ENCODE measurements around the gene TMEM181.
"Not testable (repeated sequence)": the region's sequence is repeated elsewhere in the genome, so short reads cannot be mapped to it uniquely, and the experiment has no call there.

Gene TMEM181

GRCh38 chr6:158674342-158675131 is 114.6 kb downstream of the TMEM181 start:
- TF ChIP-seq CTCF (IDR thresholded peaks at IDR 0.05; ENCODE audit: control insufficient read depth, extremely low read depth, insufficient read depth): no peak
- DNase-seq (ENCODE audit: low read depth): no peak
- no peak overlapping the region for H3K4me3 ChIP-seq (ENCODE audit: low read depth, low read length)

GRCh38 chr6:158677094-158677493 is 117.2 kb downstream of the TMEM181 start:
- not testable (repeated sequence) for H3K4me3 ChIP-seq (ENCODE audit: low read depth, low read length); DNase-seq (ENCODE audit: low read depth)

GRCh38 chr6:158677906-158678578 is 118.2 kb downstream of the TMEM181 start:
- H3K4me3 ChIP-seq (ENCODE audit: low read depth, low read length): no peak overlapping the region
- no peak for DNase-seq (ENCODE audit: low read depth)
- TF ChIP-seq CTCF (IDR thresholded peaks at IDR 0.05; ENCODE audit: control insufficient read depth, extremely low read depth, insufficient read depth): no peak

- DNase-seq (ENCODE audit: low read depth): no peak
- no peak for TF ChIP-seq CTCF (IDR thresholded peaks at IDR 0.05; ENCODE audit: control insufficient read depth, extremely low read depth, insufficient read depth)
- no peak overlapping the region for H3K4me3 ChIP-seq (ENCODE audit: low read depth, low read length)
Observed at GRCh38 chr6:158680015-158680414, 120.1 kb downstream of the TMEM181 start.

GRCh38 chr6:158680481-158680880 is 120.6 kb downstream of the TMEM181 start:
- TF ChIP-seq CTCF (IDR thresholded peaks at IDR 0.05; ENCODE audit: control insufficient read depth, extremely low read depth, insufficient read depth): no peak
- no peak for DNase-seq (ENCODE audit: low read depth)
- no peak overlapping the region for H3K4me3 ChIP-seq (ENCODE audit: low read depth, low read length)

- no peak for TF ChIP-seq CTCF (IDR thresholded peaks at IDR 0.05; ENCODE audit: control insufficient read depth, extremely low read depth, insufficient read depth)
- no peak for DNase-seq (ENCODE audit: low read depth)
- no peak overlapping the region for H3K4me3 ChIP-seq (ENCODE audit: low read depth, low read length)
Observed at GRCh38 chr6:158684311-158684710, 124.4 kb downstream of the TMEM181 start.

GRCh38 chr6:158684745-158685324 is 124.9 kb downstream of the TMEM181 start:
- no peak for TF ChIP-seq CTCF (IDR thresholded peaks at IDR 0.05; ENCODE audit: control insufficient read depth, extremely low read depth, insufficient read depth)

More at GRCh38 chr6:158684745-158685324, 124.9 kb downstream of the TMEM181 start:
- no peak for DNase-seq (ENCODE audit: low read depth)
- no peak overlapping the region for H3K4me3 ChIP-seq (ENCODE audit: low read depth, low read length)

All from LNCaP clone FGC (cell line).